Transverse colon (tissue), 4 donors: ENCODE results near the gene TNFRSF11A.

Source experiments
- POLR2A ChIP-seq: fragments of 450-650 bp; IDR thresholded peaks from one replicate; pipeline ENCODE4 v1.6.1; 2016; ENCODE audit warnings: antibody characterized with exemption, mild to moderate bottlenecking, moderate library complexity
- POLR2AphosphoS5 ChIP-seq, 3 donors: sonication (generic); formaldehyde crosslinking; IDR thresholded peaks; one replicate each; pipeline ENCODE4 v1.6.1; 2016; ENCODE audit warnings: antibody characterized with exemption in 3 of 3
- TF ChIP-seq, protein P1 (sequence below), 5 experiments: fragments of 200-600 bp in 3 of 5; fragments of 450-650 bp in 2 of 5; sonication (generic) in 3 of 5; IDR thresholded peaks; 1 replicate in 2 of 5; 2 replicates in 3 of 5; pipeline ENCODE4 v1.5.1; 2016 to 2017; ENCODE audit warnings: antibody characterized with exemption in 5 of 5, inconsistent platforms in 3 of 5, mild to moderate bottlenecking in 2 of 5, moderate library complexity in 1 of 5

DNA sequence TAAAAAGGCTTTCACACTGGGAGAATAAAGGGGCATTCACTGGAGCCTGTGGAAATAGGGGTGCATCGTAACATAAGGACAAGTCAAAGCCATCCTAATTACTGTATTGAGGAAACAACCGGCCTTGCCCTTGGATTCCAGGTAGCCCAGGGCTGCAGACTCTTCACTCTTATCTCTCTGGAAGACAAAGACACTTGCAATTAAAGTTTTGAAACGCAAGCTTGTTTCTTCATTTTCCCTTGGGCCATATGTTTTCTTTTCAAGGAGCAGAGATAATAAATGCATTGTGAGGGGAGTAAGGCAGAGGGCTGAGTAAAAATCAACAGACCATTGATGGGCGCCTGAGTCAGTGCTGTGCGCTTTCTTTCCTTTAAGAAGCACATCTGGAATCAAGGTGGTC lies 11.5 kb downstream of the TNFRSF11A start:
- TF ChIP-seq, protein P1, sequence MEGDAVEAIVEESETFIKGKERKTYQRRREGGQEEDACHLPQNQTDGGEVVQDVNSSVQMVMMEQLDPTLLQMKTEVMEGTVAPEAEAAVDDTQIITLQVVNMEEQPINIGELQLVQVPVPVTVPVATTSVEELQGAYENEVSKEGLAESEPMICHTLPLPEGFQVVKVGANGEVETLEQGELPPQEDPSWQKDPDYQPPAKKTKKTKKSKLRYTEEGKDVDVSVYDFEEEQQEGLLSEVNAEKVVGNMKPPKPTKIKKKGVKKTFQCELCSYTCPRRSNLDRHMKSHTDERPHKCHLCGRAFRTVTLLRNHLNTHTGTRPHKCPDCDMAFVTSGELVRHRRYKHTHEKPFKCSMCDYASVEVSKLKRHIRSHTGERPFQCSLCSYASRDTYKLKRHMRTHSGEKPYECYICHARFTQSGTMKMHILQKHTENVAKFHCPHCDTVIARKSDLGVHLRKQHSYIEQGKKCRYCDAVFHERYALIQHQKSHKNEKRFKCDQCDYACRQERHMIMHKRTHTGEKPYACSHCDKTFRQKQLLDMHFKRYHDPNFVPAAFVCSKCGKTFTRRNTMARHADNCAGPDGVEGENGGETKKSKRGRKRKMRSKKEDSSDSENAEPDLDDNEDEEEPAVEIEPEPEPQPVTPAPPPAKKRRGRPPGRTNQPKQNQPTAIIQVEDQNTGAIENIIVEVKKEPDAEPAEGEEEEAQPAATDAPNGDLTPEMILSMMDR (IDR thresholded peaks at IDR 0.05): no peak
- no peak for TF ChIP-seq POLR2A
- no peak for TF ChIP-seq POLR2AphosphoS5 (IDR thresholded peaks at IDR 0.05)
